IPS-NIHi11 (cell line): ENCODE data around the gene C10orf143.
"Not testable (repeated sequence)": the region's sequence is repeated elsewhere in the genome, so short reads cannot be mapped to it uniquely, and the experiment has no call there.

Experiments used
- DNase-seq: peaks from one replicate; pipeline ENCODE4 v3.0.0; 2012; ENCODE audit warnings: mixed read lengths, low spot score

The C10orf143 gene

GRCh38 chr10:130029209-130029608, 81.4 kb downstream of the C10orf143 start:
- DNase-seq, result no peak

GRCh38 chr10:130028465-130028819, 82.2 kb downstream of the C10orf143 start:
- DNase-seq, result no peak

GRCh38 chr10:130027716-130028464, 82.7 kb downstream of the C10orf143 start:
- no peak for DNase-seq

GRCh38 chr10:130026670-130027456, 83.8 kb downstream of the C10orf143 start:
- DNase-seq, result no peak

GRCh38 chr10:130025811-130026485, 84.7 kb downstream of the C10orf143 start:
- DNase-seq, result no peak

- no peak for DNase-seq
These were observed 85.3 kb downstream of the C10orf143 start for GRCh38 chr10:130025326-130025725.

- no peak for DNase-seq
These were observed 85.8 kb downstream of the C10orf143 start for GRCh38 chr10:130024779-130025325.

- DNase-seq, result not testable (repeated sequence)
These were observed 86.3 kb downstream of the C10orf143 start for GRCh38 chr10:130024326-130024725.

- no peak for DNase-seq
These were observed 87.0 kb downstream of the C10orf143 start for GRCh38 chr10:130023454-130024230.

GRCh38 chr10:130022511-130023299, 87.9 kb downstream of the C10orf143 start:
- no peak for DNase-seq

GRCh38 chr10:130022086-130022485, 88.5 kb downstream of the C10orf143 start:
- no peak for DNase-seq

- DNase-seq, result no peak
These were observed 89.2 kb downstream of the C10orf143 start for GRCh38 chr10:130021383-130021950.

- no peak for DNase-seq
These were observed 89.8 kb downstream of the C10orf143 start for GRCh38 chr10:130020651-130021382.

- DNase-seq, result no peak
These were observed 91.9 kb downstream of the C10orf143 start for GRCh38 chr10:130018730-130019185.

- DNase-seq, result no peak
These were observed 92.4 kb downstream of the C10orf143 start for GRCh38 chr10:130018265-130018664.

- DNase-seq, result no peak
These were observed 93.0 kb downstream of the C10orf143 start for GRCh38 chr10:130017631-130018022.

- DNase-seq, result no peak
These were observed 93.5 kb downstream of the C10orf143 start for GRCh38 chr10:130016993-130017630.

GRCh38 chr10:130016095-130016494, 94.5 kb downstream of the C10orf143 start:
- no peak for DNase-seq

- no peak for DNase-seq
These were observed 95.4 kb downstream of the C10orf143 start for GRCh38 chr10:130015075-130015695.
